Measurements from ENCODE around the gene SEPSECS.

- TF ChIP-seq, protein P1, sequence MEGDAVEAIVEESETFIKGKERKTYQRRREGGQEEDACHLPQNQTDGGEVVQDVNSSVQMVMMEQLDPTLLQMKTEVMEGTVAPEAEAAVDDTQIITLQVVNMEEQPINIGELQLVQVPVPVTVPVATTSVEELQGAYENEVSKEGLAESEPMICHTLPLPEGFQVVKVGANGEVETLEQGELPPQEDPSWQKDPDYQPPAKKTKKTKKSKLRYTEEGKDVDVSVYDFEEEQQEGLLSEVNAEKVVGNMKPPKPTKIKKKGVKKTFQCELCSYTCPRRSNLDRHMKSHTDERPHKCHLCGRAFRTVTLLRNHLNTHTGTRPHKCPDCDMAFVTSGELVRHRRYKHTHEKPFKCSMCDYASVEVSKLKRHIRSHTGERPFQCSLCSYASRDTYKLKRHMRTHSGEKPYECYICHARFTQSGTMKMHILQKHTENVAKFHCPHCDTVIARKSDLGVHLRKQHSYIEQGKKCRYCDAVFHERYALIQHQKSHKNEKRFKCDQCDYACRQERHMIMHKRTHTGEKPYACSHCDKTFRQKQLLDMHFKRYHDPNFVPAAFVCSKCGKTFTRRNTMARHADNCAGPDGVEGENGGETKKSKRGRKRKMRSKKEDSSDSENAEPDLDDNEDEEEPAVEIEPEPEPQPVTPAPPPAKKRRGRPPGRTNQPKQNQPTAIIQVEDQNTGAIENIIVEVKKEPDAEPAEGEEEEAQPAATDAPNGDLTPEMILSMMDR (IDR thresholded peaks at IDR 0.05; ENCODE audit: insufficient read depth, low read length, poor library complexity, severe bottlenecking) = no peak
- no peak for TF ChIP-seq EZH2phosphoT487 (conservative IDR thresholded peaks at IDR 0.05; ENCODE audit: low read length)
These were observed 30.3 kb downstream of the SEPSECS start for GRCh38 chr4:25129917-25130316.
